Measurements from ENCODE around the gene TMEM219.

- TF ChIP-seq CTCF (IDR thresholded peaks at IDR 0.05; ENCODE audit: insufficient read depth, low read length, poor library complexity, severe bottlenecking) = no peak
- no peak for TF ChIP-seq EZH2phosphoT487 (conservative IDR thresholded peaks at IDR 0.05; ENCODE audit: low read length)
Observed at GRCh38 chr16:30006659-30007377, 44.9 kb downstream of the TMEM219 start.
